Astrocyte (in vitro differentiated cells and primary cell): ENCODE data around the gene SAMD7.

Source experiments
- CTCF ChIP-seq: IDR thresholded peaks from 2 replicates; pipeline ENCODE4 v1.5.1; 2011; ENCODE audit warnings: low read depth, mild to moderate bottlenecking, inconsistent platforms, low read length, moderate library complexity; ENCODE audit not compliant: insufficient read depth
- EZH2 ChIP-seq: IDR thresholded peaks from 2 replicates; pipeline ENCODE4 v1.6.1; 2012; ENCODE audit warnings: mild to moderate bottlenecking, low read length, inconsistent platforms; ENCODE audit not compliant: insufficient read depth

GRCh38 chr3:169969174-169970095, 58.1 kb downstream of the SAMD7 start:
- no peak for TF ChIP-seq CTCF
- no peak for TF ChIP-seq EZH2
